ENCODE data around the gene OSBPL2.

OSBPL2 gene

GRCh38 chr20:62329389-62330377, 91.4 kb downstream of the OSBPL2 start:
- DNase-seq: no peak

- no peak for DNase-seq
Observed at GRCh38 chr20:62330576-62331317, 92.4 kb downstream of the OSBPL2 start.

GRCh38 chr20:62331347-62331746, 93.0 kb downstream of the OSBPL2 start:
- DNase-seq: no peak

GRCh38 chr20:62332421-62332820, 94.1 kb downstream of the OSBPL2 start:
- DNase-seq: no peak

- DNase-seq: no peak
Observed at GRCh38 chr20:62332989-62333819, 94.9 kb downstream of the OSBPL2 start.

- DNase-seq: no peak
Observed at GRCh38 chr20:62333820-62334595, 95.7 kb downstream of the OSBPL2 start.

GRCh38 chr20:62334881-62335280, 96.6 kb downstream of the OSBPL2 start:
- DNase-seq: no peak

GRCh38 chr20:62335532-62335931, 97.2 kb downstream of the OSBPL2 start:
- DNase-seq: no peak

GRCh38 chr20:62336329-62336728, 98.0 kb downstream of the OSBPL2 start:
- DNase-seq: no peak

- DNase-seq: no peak
Observed at GRCh38 chr20:62336775-62337557, 98.6 kb downstream of the OSBPL2 start.

- DNase-seq: no peak
Observed at GRCh38 chr20:62337558-62338293, 99.4 kb downstream of the OSBPL2 start.

GRCh38 chr20:62338294-62338620, 99.9 kb downstream of the OSBPL2 start:
- DNase-seq: no peak

GRCh38 chr20:62339647-62340062, 101.3 kb downstream of the OSBPL2 start:
- DNase-seq: no peak

- DNase-seq: no peak
Observed at GRCh38 chr20:62342910-62343309, 104.6 kb downstream of the OSBPL2 start.

GRCh38 chr20:62344092-62344491, 105.8 kb downstream of the OSBPL2 start:
- DNase-seq: no peak

- no peak for DNase-seq
Observed at GRCh38 chr20:62344782-62345181, 106.5 kb downstream of the OSBPL2 start.
